Testis (tissue), 2 donors: ENCODE data around the gene UPF3A.

ENCODE experiments used
- CTCF ChIP-seq, 3 experiments: fragments of 450-650 bp in 2 of 3; fragments of 200-600 bp in 1 of 3; sonication (generic) in 1 of 3; IDR thresholded peaks; one replicate each; pipeline ENCODE4 v1.5.1; 2016 to 2019; ENCODE audit warnings: antibody characterized with exemption in 3 of 3, mild to moderate bottlenecking in 2 of 3, moderate library complexity in 1 of 3
- POLR2A ChIP-seq: fragments of 450-650 bp; IDR thresholded peaks from one replicate; pipeline ENCODE4 v1.6.1; 2017; ENCODE audit warnings: antibody characterized with exemption, mild to moderate bottlenecking, moderate library complexity

- TF ChIP-seq CTCF (IDR thresholded peaks at IDR 0.05), result no peak
- TF ChIP-seq POLR2A, result no peak
Observed at GRCh38 chr13:114268344-114269280, 12.8 kb upstream of the UPF3A start.
